HepG2 (cell line): ENCODE results near the gene GPC6. TPM values are rescaled to one million over a fixed set of nuclear protein-coding genes. Genes with fewer than 3 reads are reported as not detected.
A peak's percentile ranks its signal among the peaks of the same experiment; 100 is the strongest.

Experiments used
- ATAC-seq: fragments of 200-7000 bp; cut with Tn5 transposase; 3 replicates; pipeline ENCODE4 v1.9.1; 2020; ENCODE audit warnings: mild to moderate bottlenecking, moderate library complexity
- BruUV-seq: library from RNA; stranded (reverse); fragments of 400-500 nt; replicated peaks from 2 replicates; lab custom pipeline; 2021; lab: Mats Ljungman, UMichigan
- CTCF ChIA-PET: fragments of 300-600 bp; formaldehyde crosslinking; extraction: SDS; loops from one replicate; lab custom pipeline; 2021; ENCODE audit warnings: low total read pairs, inconsistent platforms, low intra/inter-chr PET ratio; lab: Yijun Ruan, JAX
- POLR2A ChIA-PET: fragments of 350-600 bp; sonication (Branson Sonifier 250); formaldehyde crosslinking; loops from one replicate; lab custom pipeline; 2020; ENCODE audit warnings: antibody characterized with exemption, inconsistent platforms; lab: Yijun Ruan, JAX
- DNase-seq: peaks from one replicate; pipeline ENCODE4 v3.0.0-alpha.2; 2015; ENCODE audit warnings: low spot score
- FAIRE-seq: peaks from 3 replicates; lab custom pipeline; 2011; peaks lifted over from hg19 to GRCh38; lab: Jason Lieb, UNC
- H2AFZ ChIP-seq: one replicate; pipeline ENCODE4 v1.6.1; 2011; ENCODE audit warnings: low read length, inconsistent platforms
- H3K27ac ChIP-seq: fragments of 300-600 bp; 3 replicates; pipeline ENCODE4 v1.8.0; 2011; ENCODE audit warnings: mixed run types, mild to moderate bottlenecking, mixed read lengths, low read length, inconsistent platforms; ENCODE audit not compliant: insufficient read depth; ENCODE audit errors: extremely low read length
- H3K27me3 ChIP-seq, 2 experiments: fragments of 200-600 bp in 1 of 2; 2 replicates in 1 of 2; 3 replicates in 1 of 2; pipeline versions ENCODE4 v1.6.0 to v1.8.0; 2011; ENCODE audit warnings: low read length in 2 of 2, mild to moderate bottlenecking in 2 of 2, moderate library complexity in 2 of 2, inconsistent platforms in 1 of 2; ENCODE audit not compliant: insufficient read depth in 2 of 2, control insufficient read depth in 1 of 2
- H3K36me3 ChIP-seq, 2 experiments: fragments of 200-600 bp in 1 of 2; replicated peaks in 1 of 2; 2 replicates in 1 of 2; 3 replicates in 1 of 2; pipeline versions ENCODE4 v1.5.1 to v1.8.0; 2011; ENCODE audit warnings: low read length in 2 of 2, inconsistent platforms in 1 of 2; ENCODE audit not compliant: insufficient read depth in 2 of 2, control insufficient read depth in 1 of 2
- H3K4me1 ChIP-seq: 2 replicates; pipeline ENCODE4 v1.5.1; 2012; ENCODE audit warnings: low read length, inconsistent platforms; ENCODE audit not compliant: insufficient read depth
- H3K4me2 ChIP-seq: 2 replicates; pipeline ENCODE4 v1.6.0; 2011; ENCODE audit warnings: low read depth, low read length, inconsistent platforms
- H3K4me3 ChIP-seq, 3 experiments: fragments of 200-600 bp in 1 of 3; sonication (generic), shearing (Covaris generic) in 1 of 3; replicated peaks in 1 of 3; 2 replicates each; pipeline ENCODE4 v1.5.1; 2011 to 2016; ENCODE audit warnings: low read length in 3 of 3, inconsistent platforms in 2 of 3, low read depth in 2 of 3, mild to moderate bottlenecking in 2 of 3, control low read depth in 1 of 3, mixed read lengths in 1 of 3; ENCODE audit not compliant: insufficient read depth in 1 of 3
- H3K79me2 ChIP-seq: one replicate; pipeline ENCODE4 v1.6.1; 2011; ENCODE audit warnings: low read length, inconsistent platforms; ENCODE audit not compliant: insufficient read depth
- H3K9ac ChIP-seq: 2 replicates; pipeline ENCODE4 v1.6.0; 2011; ENCODE audit warnings: mild to moderate bottlenecking, low read depth, low read length, inconsistent platforms; ENCODE audit not compliant: insufficient read depth
- H3K9me3 ChIP-seq: 2 replicates; pipeline ENCODE4 v1.5.1; 2012; ENCODE audit warnings: mild to moderate bottlenecking, low read length
- H4K20me1 ChIP-seq: 2 replicates; pipeline ENCODE4 v1.6.0; 2011; ENCODE audit warnings: inconsistent platforms, mild to moderate bottlenecking, low read length, moderate library complexity; ENCODE audit not compliant: insufficient read depth
- PRDM10 ChIP-seq: sonication (generic); formaldehyde crosslinking; IDR thresholded peaks from 2 replicates; pipeline ENCODE4 v1.4.0; 2020; ENCODE audit warnings: low read depth, missing genetic modification reagents
- TBX2 ChIP-seq: sonication (generic); formaldehyde crosslinking; IDR thresholded peaks from 2 replicates; pipeline ENCODE4 v1.5.0; 2020; ENCODE audit warnings: missing genetic modification reagents, mild to moderate bottlenecking, borderline replicate concordance
- ZBTB7A ChIP-seq: sonication (generic); formaldehyde crosslinking; IDR thresholded peaks from 2 replicates; pipeline ENCODE4 v1.8.0; 2022; ENCODE audit warnings: mild to moderate bottlenecking, missing genetic modification reagents
- ZMAT3 ChIP-seq: sonication (generic); formaldehyde crosslinking; conservative IDR thresholded peaks from 2 replicates; pipeline ENCODE4 v1.7.0; 2021; ENCODE audit warnings: missing genetic modification reagents
- ZNF768 ChIP-seq: sonication (generic); formaldehyde crosslinking; IDR thresholded peaks from 2 replicates; pipeline ENCODE4 v1.4.0; 2020; ENCODE audit warnings: missing genetic modification reagents
- WGBS: methylation state at CpG from one replicate; pipeline ENCODE4 v1.1.6; 2017; ENCODE audit warnings: low lambda C conversion rate; 5-methylcytosine and 5-hydroxymethylcytosine counted together
- in situ Hi-C: cut with HindIII; loops from 2 replicates; pipeline ENCODE4 v1.10.0; 2017; ENCODE audit warnings: low pct_unique_long_range_greater_than_20kb; ENCODE audit not compliant: extremely low pct_ligation_motif_present
- intact Hi-C: fragments of 100-400 bp; cut with micrococcal nuclease; formaldehyde crosslinking; loops from one replicate; pipeline ENCODE4 v1.10.0; 2022; ENCODE audit not compliant: unreplicated experiment
- polyA plus RNA-seq, 8 experiments: library from polyadenylated mRNA; depleted of rRNA in 3 of 8; stranded (reverse) in 7 of 8; unstranded in 1 of 8; fragments of >200 nt; fragmentation: Illumina TruSeq in 4 of 8; extraction: Trizol in 4 of 8; gene quantifications; 2 replicates each; pipeline versions ENCODE4 v1.2.1 to v1.2.3, GENCODE V29; 2011 to 2016; ENCODE audit warnings: low read depth in 4 of 8, missing spikeins in 1 of 8, mixed read lengths in 1 of 8; ENCODE audit not compliant: insufficient read depth in 1 of 8
- total RNA-seq, 5 experiments: library from RNA; depleted of rRNA; stranded (reverse); fragments of >200 nt; fragmentation: Illumina TruSeq; extraction: Trizol; gene quantifications; 2 replicates each; pipeline ENCODE4 v1.2.3, GENCODE V29; 2016; ENCODE audit warnings: low read depth in 1 of 5

GPC6 gene
- total and polyA plus RNA-seq, 2 of the 13 experiments (the other 11 are each of a cell fraction or from before 2014, with no cell fraction given): 24.5 to 33.9 TPM

DNA sequence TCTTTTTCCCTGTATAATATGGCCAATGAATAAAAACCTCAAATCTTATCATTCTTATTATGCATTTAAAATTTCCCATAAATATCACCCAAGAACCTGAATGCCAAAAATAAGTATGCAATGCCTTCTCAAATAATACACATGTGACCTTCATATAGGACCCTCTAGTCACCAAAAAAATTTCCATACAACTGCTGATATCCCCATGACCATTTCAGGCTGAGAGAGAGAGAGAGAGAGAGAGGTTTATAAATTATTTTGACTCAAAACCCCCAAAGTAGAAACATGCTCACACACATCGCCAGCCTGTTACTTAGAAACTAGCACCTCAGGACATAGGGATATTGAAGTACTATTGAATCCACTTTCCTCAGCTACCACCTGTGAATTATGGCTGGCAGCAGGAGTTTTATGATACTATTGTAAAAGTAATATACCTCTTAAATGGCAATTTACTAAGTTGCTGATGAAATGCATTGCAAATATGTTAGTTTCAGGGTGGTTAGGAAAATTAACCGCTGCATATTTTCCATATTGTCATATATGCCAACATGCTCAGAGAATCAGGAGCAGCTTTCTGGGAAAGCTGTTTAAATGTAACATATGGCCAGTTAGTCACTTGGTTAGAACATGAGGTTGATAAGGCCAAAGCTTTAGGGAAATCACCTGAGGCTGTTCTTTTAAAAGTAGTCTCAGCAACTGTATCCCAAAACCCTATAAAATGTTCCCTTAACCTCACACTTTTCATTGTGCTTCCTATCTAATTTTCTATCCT, 1022.0 kb downstream of the GPC6 start (continued):
- TF ChIP-seq PRDM10: no peak
- no peak for TF ChIP-seq ZMAT3
- TF ChIP-seq ZBTB7A (CRISPR knock-in tag): no peak
- no peak for TF ChIP-seq TBX2 (CRISPR knock-in tag)

DNA sequence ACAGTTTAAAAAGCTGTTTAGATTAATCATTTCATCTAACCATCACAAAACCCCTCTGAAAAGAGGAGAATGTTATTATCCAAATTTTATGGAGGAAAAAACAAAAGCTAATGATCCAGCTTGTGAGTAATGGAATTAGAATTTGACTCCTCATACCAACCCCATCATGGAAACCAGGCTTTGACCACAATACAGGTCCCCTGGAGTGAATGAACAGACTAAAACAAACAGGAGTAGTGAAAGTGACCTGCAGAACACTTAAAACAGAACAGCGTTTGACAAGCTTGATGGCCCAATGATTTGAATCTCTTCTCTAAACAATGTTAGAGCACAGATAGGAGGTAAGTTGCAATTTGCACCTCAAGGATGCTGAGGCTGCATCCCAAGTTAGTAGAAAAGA, 1022.9 kb downstream of the GPC6 start:
- intact Hi-C loops: no loop called here

More for the DNA sequence above, 1022.9 kb downstream of the GPC6 start:
- FAIRE-seq (no peak), DNase-seq (peak; percentile 27), ATAC-seq (no peak; the same call in 2 of the 3 replicates)
- in situ Hi-C loops: no loop called here
- WGBS: 17% methylated on average over 1 of the region's 1 CpG
- no peak overlapping the region for H3K9ac ChIP-seq
- H3K27me3 ChIP-seq: no peaks in the 10 kb centered on the region
- TF ChIP-seq ZNF768: no peak
- H3K36me3 ChIP-seq: no peaks in the 10 kb centered on the region
- no peaks in the 10 kb centered on the region for H3K79me2 ChIP-seq
- no peaks in the 10 kb centered on the region for H4K20me1 ChIP-seq
- H3K4me3 ChIP-seq: no peak overlapping the region
- no TSS peak for BruUV-seq
- H3K4me1 ChIP-seq: no peaks in the 10 kb centered on the region
- no peak overlapping the region for H2AFZ ChIP-seq
- ChIA-PET POLR2A (no interaction called here), CTCF (no interaction called here)
- H3K9me3 ChIP-seq: peaks cover 8% of the 10 kb centered on the region
- H3K27ac ChIP-seq: no peak overlapping the region
- no peak overlapping the region for H3K4me2 ChIP-seq
